Lower leg skin (tissue), 3 donors: ENCODE measurements around the gene MRPL55.

Experiments
- CTCF ChIP-seq, 3 donors: fragments of 450-650 bp; IDR thresholded peaks; one replicate each; pipeline ENCODE4 v1.5.1; 2016; ENCODE audit warnings: antibody characterized with exemption in 3 of 3, mild to moderate bottlenecking in 3 of 3, moderate library complexity in 2 of 3
- POLR2A ChIP-seq, 2 donors: fragments of 450-650 bp; IDR thresholded peaks; one replicate each; pipeline ENCODE4 v1.6.1; 2016 to 2017; ENCODE audit warnings: antibody characterized with exemption in 2 of 2, mild to moderate bottlenecking in 1 of 2, moderate library complexity in 1 of 2

- no peak for TF ChIP-seq CTCF (IDR thresholded peaks at IDR 0.05)
- TF ChIP-seq POLR2A (IDR thresholded peaks at IDR 0.05): no peak
These were observed 6.9 kb downstream of the MRPL55 start for GRCh38 chr1:228101994-228102790.
